Effector memory CD4-positive, alpha-beta T cell (primary cell): Measurements from ENCODE around the gene TMEM272.

Experiments
- DNase-seq, 3 donors: peaks; one replicate each; pipeline ENCODE4 v3.0.0-alpha.2; 2020
- H3K27ac ChIP-seq: 2 replicates; pipeline ENCODE4 v1.7.0; 2013; ENCODE audit warnings: mild to moderate bottlenecking, low read length, moderate library complexity; ENCODE audit not compliant: insufficient read depth, poor library complexity, severe bottlenecking
- H3K27me3 ChIP-seq: replicated peaks from 2 replicates; pipeline ENCODE4 v1.7.0; 2013; ENCODE audit warnings: mild to moderate bottlenecking, low read length; ENCODE audit not compliant: insufficient read depth, control insufficient read depth, poor library complexity, severe bottlenecking
- H3K36me3 ChIP-seq: 2 replicates; pipeline ENCODE4 v1.7.0; 2013; ENCODE audit warnings: mild to moderate bottlenecking, low read length, moderate library complexity; ENCODE audit not compliant: control insufficient read depth, insufficient read depth
- H3K4me1 ChIP-seq: 2 replicates; pipeline ENCODE4 v1.7.0; 2013; ENCODE audit warnings: low read length, mild to moderate bottlenecking; ENCODE audit not compliant: control insufficient read depth, insufficient read depth, poor library complexity, severe bottlenecking
- H3K4me3 ChIP-seq: 2 replicates; pipeline ENCODE4 v1.7.0; 2013; ENCODE audit warnings: low read length, low read depth, mild to moderate bottlenecking; ENCODE audit not compliant: insufficient read depth, poor library complexity, severe bottlenecking
- H3K9me3 ChIP-seq: 2 replicates; pipeline ENCODE4 v1.7.0; 2013; ENCODE audit warnings: mild to moderate bottlenecking, low read length, moderate library complexity; ENCODE audit not compliant: control insufficient read depth

TMEM272 gene

DNA sequence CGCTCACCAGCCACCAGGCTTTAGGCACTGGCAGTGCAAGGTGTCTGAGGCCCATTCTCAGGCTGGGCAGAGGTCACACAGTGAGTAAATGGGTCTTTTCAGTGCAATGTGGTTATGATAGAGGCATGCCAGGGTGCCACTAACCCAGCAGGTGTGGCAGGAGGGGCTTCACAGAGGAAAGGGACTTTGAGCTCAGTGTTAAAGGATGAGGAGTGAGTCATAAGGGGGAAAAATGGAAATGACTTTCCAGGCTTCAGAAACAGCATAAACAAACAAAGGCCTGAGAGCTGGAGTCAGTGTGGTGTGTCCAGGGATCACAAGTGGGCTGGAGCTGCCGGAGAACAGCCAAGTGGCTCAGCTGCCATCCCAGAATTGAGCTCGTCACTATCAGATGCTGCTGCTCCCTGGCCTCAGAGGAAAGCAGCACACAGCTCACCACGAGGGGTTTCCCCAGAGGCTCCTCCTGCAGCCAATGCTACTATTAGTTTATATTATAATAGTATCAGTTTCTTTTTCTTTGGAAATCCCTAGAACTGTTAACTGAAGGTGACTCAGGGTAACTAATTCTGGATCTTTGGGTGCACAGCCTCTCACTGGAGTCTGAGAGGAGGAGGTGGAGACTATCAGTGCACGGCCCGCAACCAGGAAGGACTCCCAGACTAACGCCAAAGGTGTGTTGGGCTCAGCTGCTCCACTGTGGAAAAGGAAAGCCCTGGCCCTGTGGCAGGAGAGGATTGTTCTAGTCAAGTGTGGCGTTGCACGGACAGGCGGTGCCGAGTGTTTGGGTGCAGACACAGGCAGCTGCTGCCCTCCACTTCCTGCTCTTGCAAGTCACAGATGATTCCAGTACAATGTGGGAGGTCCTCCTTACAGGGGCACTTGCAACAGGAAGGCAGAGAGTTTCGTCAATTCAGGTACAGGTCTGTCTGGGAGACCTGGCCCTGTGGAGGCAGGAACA, 80.5 kb downstream of the TMEM272 start:
- peak; percentile 39 to 46 (median 45) for DNase-seq
- H3K4me1 ChIP-seq = peaks cover 9% of the 10 kb centered on the region
- H3K27ac ChIP-seq = peak overlapping the region; percentile 74
- H3K4me3 ChIP-seq = peak overlapping the region; percentile 40
- peaks cover 6% of the 10 kb centered on the region for H3K36me3 ChIP-seq
- H3K9me3 ChIP-seq = no peaks in the 10 kb centered on the region
- no peaks in the 10 kb centered on the region for H3K27me3 ChIP-seq

DNA sequence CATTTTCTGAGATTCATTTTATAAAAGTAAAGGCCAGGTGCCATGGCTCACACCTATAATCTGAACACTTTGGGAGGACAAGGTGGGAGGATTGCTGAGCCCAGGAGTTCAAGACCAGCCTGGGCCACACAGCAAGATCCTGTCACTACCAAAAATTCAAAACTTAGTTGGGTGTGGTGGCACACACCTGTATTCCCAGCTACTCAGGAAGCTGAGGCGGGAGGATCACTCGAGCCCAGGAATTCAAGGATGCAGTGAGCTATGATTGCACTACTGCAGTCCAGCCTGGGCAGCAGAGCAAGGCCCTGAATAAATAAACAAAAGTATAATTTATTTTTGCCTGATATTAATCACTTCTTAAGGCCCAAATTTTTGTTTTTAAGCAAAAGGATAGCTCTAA, 81.5 kb downstream of the TMEM272 start:
- Histone ChIP-seq H3K27ac (peak overlapping the region; percentile 74), H3K9me3 (no peaks in the 10 kb centered on the region), H3K27me3 (no peaks in the 10 kb centered on the region), H3K4me1 (peaks cover 9% of the 10 kb centered on the region), H3K4me3 (no peak overlapping the region), H3K36me3 (peaks cover 11% of the 10 kb centered on the region)
- no peak for DNase-seq
